Naive thymus-derived CD4-positive, alpha-beta T cell (primary cell): ENCODE measurements around the gene MAMLD1. TPM values are rescaled to one million over a fixed set of nuclear protein-coding genes. Genes with fewer than 3 reads are reported as not detected.

Experiments
- ATAC-seq: fragments of 150-1000 bp; cut with Tn5 transposase; 2 replicates; pipeline ENCODE4 v1.10.0; 2021; ENCODE audit warnings: mild to moderate bottlenecking, moderate library complexity
- CTCF ChIA-PET: fragments of 350-600 bp; sonication (Branson Sonifier 250); formaldehyde crosslinking; loops from one replicate; lab custom pipeline; 2021; ENCODE audit warnings: antibody characterized with exemption; lab: Charles Lee
- POLR2A ChIA-PET: fragments of 350-600 bp; sonication (Branson Sonifier 250); formaldehyde crosslinking; loops from one replicate; lab custom pipeline; 2021; ENCODE audit warnings: antibody characterized with exemption, inconsistent platforms; lab: Charles Lee
- DNase-seq, 9 donors: peaks; one replicate each; pipeline versions ENCODE4 v3.0.0 to v3.0.0-alpha.2; 2020 to 2022; ENCODE audit warnings: mixed read lengths in 1 of 9
- H3K27ac ChIP-seq: one replicate; pipeline ENCODE4 v1.7.0; 2013; ENCODE audit warnings: mild to moderate bottlenecking, low read depth, low read length, moderate library complexity
- H3K27me3 ChIP-seq, 2 donors: one replicate each; pipeline ENCODE4 v1.7.0; 2013; ENCODE audit warnings: low read length in 2 of 2, mild to moderate bottlenecking in 2 of 2, moderate library complexity in 2 of 2; ENCODE audit not compliant: control insufficient read depth in 2 of 2, insufficient read depth in 2 of 2
- H3K36me3 ChIP-seq, 3 experiments: 1 replicate in 2 of 3; 2 replicates in 1 of 3; pipeline ENCODE4 v1.7.0; 2013; ENCODE audit warnings: low read length in 3 of 3, mild to moderate bottlenecking in 3 of 3, moderate library complexity in 1 of 3; ENCODE audit not compliant: insufficient read depth in 3 of 3, control insufficient read depth in 2 of 3
- H3K4me1 ChIP-seq, 2 donors: one replicate each; pipeline ENCODE4 v1.7.0; 2013; ENCODE audit warnings: low read length in 2 of 2, mild to moderate bottlenecking in 2 of 2, moderate library complexity in 1 of 2; ENCODE audit not compliant: control insufficient read depth in 2 of 2, insufficient read depth in 2 of 2
- H3K4me3 ChIP-seq: 2 replicates; pipeline ENCODE4 v1.7.0; 2013; ENCODE audit warnings: mild to moderate bottlenecking, low read length
- H3K9me3 ChIP-seq, 3 experiments: 1 replicate in 2 of 3; 2 replicates in 1 of 3; pipeline ENCODE4 v1.7.0; 2013; ENCODE audit warnings: low read length in 3 of 3; ENCODE audit not compliant: control insufficient read depth in 2 of 3
- H3K27ac Mint-ChIP-seq, 9 donors: one replicate each; pipeline ENCODE4 v1.8.0; 2020 to 2022; ENCODE audit warnings: mixed read lengths in 9 of 9, mild to moderate bottlenecking in 8 of 9, moderate library complexity in 5 of 9, inconsistent platforms in 2 of 9
- H3K27me3 Mint-ChIP-seq, 5 donors: one replicate each; pipeline ENCODE4 v1.8.0; 2021 to 2022; ENCODE audit warnings: mixed read lengths in 5 of 5, mild to moderate bottlenecking in 1 of 5
- H3K36me3 Mint-ChIP-seq, 5 donors: one replicate each; pipeline ENCODE4 v1.8.0; 2020 to 2022; ENCODE audit warnings: mixed read lengths in 5 of 5, mild to moderate bottlenecking in 3 of 5, inconsistent platforms in 1 of 5
- H3K4me1 Mint-ChIP-seq, 7 donors: one replicate each; pipeline ENCODE4 v1.8.0; 2020 to 2022; ENCODE audit warnings: mixed read lengths in 7 of 7, mild to moderate bottlenecking in 3 of 7, inconsistent platforms in 1 of 7
- H3K4me3 Mint-ChIP-seq, 10 donors: one replicate each; pipeline ENCODE4 v1.8.0; 2020 to 2022; ENCODE audit warnings: mild to moderate bottlenecking in 10 of 10, mixed read lengths in 10 of 10, moderate library complexity in 6 of 10, inconsistent platforms in 2 of 10
- H3K9me3 Mint-ChIP-seq, 11 donors: one replicate each; pipeline ENCODE4 v1.8.0; 2020 to 2022; ENCODE audit warnings: mixed read lengths in 11 of 11, mild to moderate bottlenecking in 4 of 11, inconsistent platforms in 1 of 11, moderate library complexity in 1 of 11
- intact Hi-C, 2 donors: fragments of 100-400 bp; cut with micrococcal nuclease; formaldehyde crosslinking; loops; one replicate each; pipeline ENCODE4 v1.15.1; 2023
- polyA plus RNA-seq, 2 donors: library from polyadenylated mRNA; unstranded; fragments of 300-500 nt; fragmentation: Illumina TruSeq; gene quantifications; one replicate each; pipeline ENCODE4 v1.2.3, GENCODE V29; 2021
- total RNA-seq, 6 experiments: library from RNA in 5 of 6; stranded (reverse) in 5 of 6; gene quantifications; 1 replicate in 5 of 6; 2 replicates in 1 of 6; pipeline ENCODE4 v1.2.3 and lab custom pipeline; 2021 to 2026

MAMLD1 gene
- total and polyA plus RNA-seq, 7 experiments from 2014 or later: 0.13 to 8.9 (median 0.36) TPM; not detected in 1

- Mint-ChIP-seq H3K36me3 (peaks cover 0 to 17% (median 0%) of the 10 kb centered on the region in 5 donors), H3K4me3 (no peak overlapping the region), H3K27me3 (peaks cover 0 to 3% (median 0%) of the 10 kb centered on the region in 5 donors), H3K27ac (no peak overlapping the region), H3K9me3 (peaks cover 0 to 3% (median 0%) of the 10 kb centered on the region in 11 donors), H3K4me1 (peaks cover 0 to 38% (median 16%) of the 10 kb centered on the region in 7 donors)
- Histone ChIP-seq H3K9me3 (no peaks in the 10 kb centered on the region), H3K36me3 (no peaks in the 10 kb centered on the region), H3K27me3 (no peaks in the 10 kb centered on the region), H3K4me3 (no peak overlapping the region), H3K27ac (no peak overlapping the region), H3K4me1 (peaks cover 10 to 21% of the 10 kb centered on the region in 2 donors)
- no peak for DNase-seq
- ATAC-seq: no peak
- intact Hi-C loops: no loop called here
- CTCF ChIA-PET: no interaction called here
- POLR2A ChIA-PET: no interaction called here
These were observed 51.1 kb downstream of the MAMLD1 start for GRCh38 chrX:150414228-150414627.

DNA sequence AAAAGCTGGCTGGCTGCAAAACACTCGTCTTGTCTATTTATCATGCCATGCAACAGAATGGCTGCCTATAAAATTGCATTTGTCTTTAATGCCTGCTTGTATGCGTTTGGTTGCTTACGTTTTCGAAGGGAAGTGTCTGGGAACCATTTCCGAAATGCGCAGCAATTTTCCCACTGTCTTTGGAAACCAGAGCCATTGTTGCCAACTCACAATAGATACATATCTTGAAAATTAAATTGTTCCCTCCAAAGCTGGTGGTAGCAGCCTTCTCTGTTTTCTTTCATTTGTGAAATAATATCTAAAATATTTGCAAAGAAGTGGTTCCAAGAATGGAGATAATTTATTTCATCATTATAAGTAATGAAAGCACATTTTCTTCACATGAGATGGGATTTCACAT lies 53.4 kb downstream of the MAMLD1 start:
- CTCF ChIA-PET: interaction anchor here (1.6 kb wide), 1 partner anchor 32 kb away, joined by 3 read pairs; no protein-coding TSS in a partner anchor
- H3K9me3 ChIP-seq: no peaks in the 10 kb centered on the region
- H3K4me1 Mint-ChIP-seq: peaks cover 0 to 17% (median 0%) of the 10 kb centered on the region in 7 donors
- H3K36me3 ChIP-seq: no peaks in the 10 kb centered on the region
- no peaks in the 10 kb centered on the region for H3K27me3 ChIP-seq
- H3K4me1 ChIP-seq: peaks cover 0 to 4% of the 10 kb centered on the region in 2 donors
- H3K27me3 Mint-ChIP-seq: peaks cover 0 to 3% (median 0%) of the 10 kb centered on the region in 5 donors
- H3K4me3 Mint-ChIP-seq: no peak overlapping the region
- DNase-seq (no peak), ATAC-seq (no peak)
- peaks cover 0 to 14% (median 0%) of the 10 kb centered on the region in 5 donors for H3K36me3 Mint-ChIP-seq
- intact Hi-C loops: no loop called here
- H3K9me3 Mint-ChIP-seq: peaks cover 0 to 1% (median 0%) of the 10 kb centered on the region in 11 donors
- H3K4me3 ChIP-seq: no peak overlapping the region
- POLR2A ChIA-PET: no interaction called here
- no peak overlapping the region for H3K27ac ChIP-seq
- no peak overlapping the region for H3K27ac Mint-ChIP-seq

DNA sequence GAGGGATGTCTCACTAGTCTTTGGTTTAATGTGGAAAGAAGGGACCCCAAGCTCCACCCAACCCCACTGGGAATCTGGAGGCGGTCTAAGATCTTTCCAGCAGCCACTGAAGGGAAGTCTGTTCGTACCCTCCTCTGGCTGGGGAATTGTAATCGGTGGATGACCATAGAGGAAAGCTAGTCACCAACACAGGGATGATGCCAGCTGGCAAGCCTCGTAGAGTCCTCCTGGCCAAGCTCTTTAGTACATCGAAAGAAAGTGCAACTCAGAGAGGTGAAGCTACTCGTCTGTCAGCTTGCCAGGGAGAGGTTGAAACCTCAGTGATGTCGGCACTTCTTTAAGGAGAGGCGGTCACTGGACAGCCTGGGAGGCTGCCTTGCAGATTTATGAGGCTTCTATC lies 58.7 kb downstream of the MAMLD1 start:
- no peak overlapping the region for H3K4me3 Mint-ChIP-seq
- no peaks in the 10 kb centered on the region for H3K27me3 ChIP-seq
- ATAC-seq: no peak
- no peaks in the 10 kb centered on the region for H3K4me1 ChIP-seq
- no peak for DNase-seq
- peaks cover 0 to 6% (median 0%) of the 10 kb centered on the region in 5 donors for H3K36me3 Mint-ChIP-seq
- ChIA-PET POLR2A (no interaction called here), CTCF (no interaction called here)
- H3K9me3 ChIP-seq: no peaks in the 10 kb centered on the region
- H3K4me3 ChIP-seq: no peak overlapping the region
- no peak overlapping the region for H3K27ac ChIP-seq
- no peaks in the 10 kb centered on the region for H3K27me3 Mint-ChIP-seq
- H3K9me3 Mint-ChIP-seq: peaks cover 0 to 1% (median 0%) of the 10 kb centered on the region in 11 donors
- H3K27ac Mint-ChIP-seq: no peak overlapping the region
- intact Hi-C loops: no loop called here
- no peaks in the 10 kb centered on the region for H3K36me3 ChIP-seq
- H3K4me1 Mint-ChIP-seq: no peaks in the 10 kb centered on the region

DNA sequence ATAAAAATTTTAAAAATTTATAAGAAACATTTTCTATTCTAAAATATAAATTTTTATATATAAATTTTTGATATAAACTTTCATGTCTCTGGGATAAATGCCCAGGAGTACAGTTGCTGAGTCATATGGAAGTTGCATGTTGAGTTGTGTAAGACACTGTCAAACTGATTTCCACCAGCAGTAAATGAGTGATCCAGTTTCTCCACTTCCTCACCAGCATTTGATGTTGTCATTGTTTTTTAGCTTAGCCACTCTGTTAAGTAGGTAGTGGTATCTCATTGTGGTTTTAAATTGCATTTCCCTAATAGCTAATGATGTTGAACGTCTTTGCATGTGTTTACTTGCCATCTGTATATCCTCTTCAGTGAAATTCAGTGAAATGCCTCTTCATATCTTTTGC lies 66.5 kb downstream of the MAMLD1 start:
- ATAC-seq (peak; percentile 57), DNase-seq (no peak)
- Mint-ChIP-seq H3K36me3 (peaks cover 0 to 3% (median 0%) of the 10 kb centered on the region in 5 donors), H3K27ac (no peak overlapping the region), H3K4me3 (no peak overlapping the region), H3K27me3 (peaks cover 0 to 3% (median 0%) of the 10 kb centered on the region in 5 donors), H3K9me3 (no peaks in the 10 kb centered on the region), H3K4me1 (peaks cover 0 to 3% (median 0%) of the 10 kb centered on the region in 7 donors)
- Histone ChIP-seq H3K27me3 (no peaks in the 10 kb centered on the region), H3K4me1 (no peaks in the 10 kb centered on the region), H3K4me3 (no peak overlapping the region), H3K27ac (no peak overlapping the region), H3K36me3 (no peaks in the 10 kb centered on the region), H3K9me3 (no peaks in the 10 kb centered on the region)
- intact Hi-C loops: no loop called here
- POLR2A ChIA-PET: no interaction called here
- CTCF ChIA-PET: no interaction called here

DNA sequence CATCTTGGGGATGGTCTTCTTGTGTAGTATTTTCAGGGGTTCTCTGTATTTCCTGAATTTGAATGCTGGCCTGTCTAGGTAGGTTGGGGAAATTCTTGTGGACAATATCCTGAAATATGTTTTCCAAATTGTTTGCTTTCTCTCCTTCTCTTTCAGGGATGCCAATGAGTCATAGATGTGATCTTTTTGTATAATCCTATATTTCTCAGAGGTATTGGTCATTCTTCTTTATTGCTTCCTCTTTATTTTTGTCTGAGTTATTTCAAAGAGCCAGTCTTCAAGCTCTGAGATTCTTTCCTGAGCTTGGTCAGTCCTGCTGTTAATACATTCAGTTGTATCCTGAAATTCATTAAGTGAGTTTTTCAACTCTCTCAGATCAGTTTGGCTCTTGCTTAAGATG lies 73.1 kb downstream of the MAMLD1 start:
- POLR2A ChIA-PET: interaction anchor here (0.7 kb wide), 1 partner anchor 132 kb away, joined by 3 read pairs; no protein-coding TSS in a partner anchor
- ATAC-seq (no peak), DNase-seq (no peak)
- CTCF ChIA-PET: no interaction called here
- Histone ChIP-seq H3K4me3 (no peak overlapping the region), H3K27me3 (no peaks in the 10 kb centered on the region), H3K9me3 (no peaks in the 10 kb centered on the region), H3K4me1 (no peaks in the 10 kb centered on the region), H3K36me3 (no peaks in the 10 kb centered on the region), H3K27ac (no peak overlapping the region)
- intact Hi-C loops: no loop called here
- peaks cover 0 to 3% (median 0%) of the 10 kb centered on the region in 5 donors for H3K27me3 Mint-ChIP-seq
- no peak overlapping the region for H3K4me3 Mint-ChIP-seq
- peaks cover 0 to 10% (median 0%) of the 10 kb centered on the region in 5 donors for H3K36me3 Mint-ChIP-seq
- H3K9me3 Mint-ChIP-seq: peaks cover 0 to 9% (median 0%) of the 10 kb centered on the region in 11 donors
- no peak overlapping the region for H3K27ac Mint-ChIP-seq
- H3K4me1 Mint-ChIP-seq: peaks cover 0 to 3% (median 0%) of the 10 kb centered on the region in 7 donors

GRCh38 chrX:150438165-150438564 lies 75.0 kb downstream of the MAMLD1 start:
- no peak overlapping the region for H3K4me3 ChIP-seq
- no peak for ATAC-seq
- DNase-seq: no peak
- POLR2A ChIA-PET: no interaction called here
- peaks cover 0 to 3% (median 0%) of the 10 kb centered on the region in 5 donors for H3K27me3 Mint-ChIP-seq
- no peaks in the 10 kb centered on the region for H3K27me3 ChIP-seq
- peaks cover 0 to 12% (median 0%) of the 10 kb centered on the region in 5 donors for H3K36me3 Mint-ChIP-seq
- peaks cover 0 to 6% (median 0%) of the 10 kb centered on the region in 7 donors for H3K4me1 Mint-ChIP-seq
- peaks cover 0 to 11% (median 0%) of the 10 kb centered on the region in 11 donors for H3K9me3 Mint-ChIP-seq
- CTCF ChIA-PET: no interaction called here
- H3K4me1 ChIP-seq: no peaks in the 10 kb centered on the region
- no peak overlapping the region for H3K4me3 Mint-ChIP-seq
- H3K27ac ChIP-seq: no peak overlapping the region
- no peak overlapping the region for H3K27ac Mint-ChIP-seq
- intact Hi-C loops: no loop called here
- H3K36me3 ChIP-seq: no peaks in the 10 kb centered on the region
- no peaks in the 10 kb centered on the region for H3K9me3 ChIP-seq

GRCh38 chrX:150446151-150446550 lies 83.0 kb downstream of the MAMLD1 start:
- ATAC-seq: no peak
- Mint-ChIP-seq H3K9me3 (peaks cover 0 to 2% (median 0%) of the 10 kb centered on the region in 11 donors), H3K4me1 (peaks cover 0 to 32% (median 8%) of the 10 kb centered on the region in 7 donors), H3K4me3 (no peak overlapping the region), H3K27ac (no peak overlapping the region), H3K27me3 (no peaks in the 10 kb centered on the region), H3K36me3 (peaks cover 0 to 5% (median 0%) of the 10 kb centered on the region in 5 donors)
- ChIA-PET CTCF (interaction anchor here (0.9 kb wide), 1 partner anchor 43 kb away, joined by 3 read pairs; no protein-coding TSS in a partner anchor), POLR2A (no interaction called here)
- H3K36me3 ChIP-seq: no peaks in the 10 kb centered on the region
- no peak overlapping the region for H3K4me3 ChIP-seq
- no peak for DNase-seq
- H3K27me3 ChIP-seq: no peaks in the 10 kb centered on the region
- no peaks in the 10 kb centered on the region for H3K9me3 ChIP-seq
- H3K4me1 ChIP-seq: no peaks in the 10 kb centered on the region
- intact Hi-C loops: no loop called here
- H3K27ac ChIP-seq: no peak overlapping the region
